Stomach (tissue), 4 donors: ENCODE results near the gene PTPRD.

Experiments
- EP300 ChIP-seq: sonication (generic); formaldehyde crosslinking; IDR thresholded peaks from one replicate; pipeline ENCODE4 v1.6.1; 2017; ENCODE audit warnings: antibody characterized with exemption
- POLR2A ChIP-seq, 4 donors: fragments of 450-650 bp; IDR thresholded peaks; one replicate each; pipeline ENCODE4 v1.6.1; 2016; ENCODE audit warnings: antibody characterized with exemption in 4 of 4, control low read depth in 2 of 4, mild to moderate bottlenecking in 1 of 4, moderate library complexity in 1 of 4
- POLR2AphosphoS5 ChIP-seq, 3 donors: sonication (generic); formaldehyde crosslinking; IDR thresholded peaks; one replicate each; pipeline ENCODE4 v1.6.1; 2016; ENCODE audit warnings: antibody characterized with exemption in 3 of 3
- TF ChIP-seq, protein P1 (sequence below), 7 experiments: fragments of 450-650 bp in 4 of 7; fragments of 200-600 bp in 3 of 7; sonication (generic) in 3 of 7; IDR thresholded peaks; one replicate each; pipeline ENCODE4 v1.5.1; 2016 to 2019; ENCODE audit warnings: antibody characterized with exemption in 7 of 7, control low read depth in 2 of 7, mild to moderate bottlenecking in 1 of 7

GRCh38 chr9:8430945-8431344, 2181.9 kb downstream of the PTPRD start:
- TF ChIP-seq POLR2A (IDR thresholded peaks at IDR 0.05): no peak
- TF ChIP-seq, protein P1, sequence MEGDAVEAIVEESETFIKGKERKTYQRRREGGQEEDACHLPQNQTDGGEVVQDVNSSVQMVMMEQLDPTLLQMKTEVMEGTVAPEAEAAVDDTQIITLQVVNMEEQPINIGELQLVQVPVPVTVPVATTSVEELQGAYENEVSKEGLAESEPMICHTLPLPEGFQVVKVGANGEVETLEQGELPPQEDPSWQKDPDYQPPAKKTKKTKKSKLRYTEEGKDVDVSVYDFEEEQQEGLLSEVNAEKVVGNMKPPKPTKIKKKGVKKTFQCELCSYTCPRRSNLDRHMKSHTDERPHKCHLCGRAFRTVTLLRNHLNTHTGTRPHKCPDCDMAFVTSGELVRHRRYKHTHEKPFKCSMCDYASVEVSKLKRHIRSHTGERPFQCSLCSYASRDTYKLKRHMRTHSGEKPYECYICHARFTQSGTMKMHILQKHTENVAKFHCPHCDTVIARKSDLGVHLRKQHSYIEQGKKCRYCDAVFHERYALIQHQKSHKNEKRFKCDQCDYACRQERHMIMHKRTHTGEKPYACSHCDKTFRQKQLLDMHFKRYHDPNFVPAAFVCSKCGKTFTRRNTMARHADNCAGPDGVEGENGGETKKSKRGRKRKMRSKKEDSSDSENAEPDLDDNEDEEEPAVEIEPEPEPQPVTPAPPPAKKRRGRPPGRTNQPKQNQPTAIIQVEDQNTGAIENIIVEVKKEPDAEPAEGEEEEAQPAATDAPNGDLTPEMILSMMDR (IDR thresholded peaks at IDR 0.05): no peak
- no peak for TF ChIP-seq POLR2AphosphoS5 (IDR thresholded peaks at IDR 0.05)
- TF ChIP-seq EP300: no peak
